Thoracic aorta (tissue), 2 donors: ENCODE measurements around the gene BACH1. TPM values are rescaled to one million over a fixed set of nuclear protein-coding genes. Genes with fewer than 3 reads are reported as not detected.

ENCODE experiments used
- ATAC-seq: fragments of 150-250 bp; one replicate; pipeline ENCODE4 v1.8.0; 2017; ENCODE audit warnings: low read depth; ENCODE audit not compliant: insufficient number of reproducible peaks, low FRiP score
- DNase-seq: peaks from one replicate; pipeline ENCODE4 v3.0.0-alpha.2; 2020; ENCODE audit warnings: low spot score
- H3K27ac ChIP-seq, 2 donors: fragments of 200-600 bp; sonication (generic); 1 replicate in 1 of 2; 2 replicates in 1 of 2; pipeline ENCODE4 v1.5.1; 2016; ENCODE audit warnings: mild to moderate bottlenecking in 2 of 2, moderate library complexity in 2 of 2
- H3K27me3 ChIP-seq: fragments of 200-600 bp; sonication (generic); replicated peaks from 2 replicates; pipeline ENCODE4 v1.6.0; 2016; ENCODE audit warnings: mild to moderate bottlenecking; ENCODE audit not compliant: insufficient read depth
- H3K36me3 ChIP-seq: fragments of 200-600 bp; sonication (generic); one replicate; pipeline ENCODE4 v1.5.1; 2016
- H3K4me1 ChIP-seq, 2 donors: fragments of 200-600 bp; sonication (generic); 1 replicate in 1 of 2; 2 replicates in 1 of 2; pipeline versions ENCODE4 v1.5.1 to v1.6.0; 2016; ENCODE audit warnings: low read depth in 2 of 2, mild to moderate bottlenecking in 1 of 2; ENCODE audit not compliant: control insufficient read depth in 1 of 2
- H3K4me3 ChIP-seq: fragments of 200-600 bp; sonication (generic); 2 replicates; pipeline ENCODE4 v1.5.1; 2016; ENCODE audit warnings: mild to moderate bottlenecking
- H3K9me3 ChIP-seq: fragments of 200-600 bp; sonication (generic); 2 replicates; pipeline ENCODE4 v1.5.1; 2016
- total RNA-seq, 2 donors: library from RNA; depleted of rRNA; stranded (reverse); fragments of >200 nt; gene quantifications; one replicate each; pipeline versions ENCODE4 v1.1.0 to v1.2.3, GENCODE V29; 2016
- TF ChIP-seq, protein P1 (sequence below): fragments of 200-600 bp; sonication (generic); IDR thresholded peaks from one replicate; pipeline ENCODE4 v1.5.1; 2019; ENCODE audit warnings: antibody characterized with exemption

The BACH1 gene
- total RNA-seq, 2 donors from 2014 or later, result 47.0 to 93.0 TPM

DNA sequence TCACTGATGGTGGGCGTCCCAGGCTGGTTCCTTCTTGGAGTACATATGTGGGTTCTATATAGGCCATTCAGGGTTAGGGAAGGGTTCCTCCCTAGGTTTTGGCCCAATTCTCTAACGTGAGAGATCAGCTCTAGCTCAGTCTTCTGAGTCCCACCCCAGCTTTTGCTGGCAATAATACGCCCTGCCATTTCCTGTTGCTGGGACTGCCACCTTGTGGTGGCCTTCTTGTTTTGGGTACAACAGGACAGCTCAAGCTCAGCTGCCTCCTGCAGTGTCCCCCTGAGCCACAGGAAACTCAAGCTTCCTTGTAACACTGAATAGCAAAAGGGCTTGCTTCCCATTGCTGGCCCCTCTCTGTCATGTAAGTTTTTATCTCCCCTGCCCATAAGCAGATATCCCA is 77.8 kb downstream of the BACH1 start:
- DNase-seq, result no peak
- ATAC-seq, result no peak

DNA sequence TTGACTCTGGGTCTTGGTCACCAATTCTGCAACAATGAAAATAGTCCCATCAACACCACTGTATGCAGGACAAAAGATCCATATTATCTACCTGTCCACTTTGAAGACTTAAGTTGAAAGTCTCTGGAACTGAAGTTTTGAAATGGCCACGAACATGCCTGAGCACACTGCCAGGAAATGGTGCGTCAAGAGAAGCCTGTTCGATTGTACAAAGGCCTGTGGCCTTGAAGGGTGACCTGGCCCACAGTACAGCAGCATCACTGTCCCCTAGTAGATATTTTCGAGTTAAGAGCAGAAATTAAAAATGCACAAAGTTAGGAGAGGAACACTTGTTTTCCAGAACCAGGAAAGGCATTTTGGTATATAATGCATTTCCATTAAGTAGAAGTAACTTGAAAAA is 78.5 kb downstream of the BACH1 start:
- DNase-seq, result no peak

More for the DNA sequence above, 77.8 kb downstream of the BACH1 start:
- H3K27ac ChIP-seq, result no peak overlapping the region
- H3K27me3 ChIP-seq, result no peaks in the 10 kb centered on the region
- H3K4me1 ChIP-seq, result no peaks in the 10 kb centered on the region
- TF ChIP-seq, protein P1, sequence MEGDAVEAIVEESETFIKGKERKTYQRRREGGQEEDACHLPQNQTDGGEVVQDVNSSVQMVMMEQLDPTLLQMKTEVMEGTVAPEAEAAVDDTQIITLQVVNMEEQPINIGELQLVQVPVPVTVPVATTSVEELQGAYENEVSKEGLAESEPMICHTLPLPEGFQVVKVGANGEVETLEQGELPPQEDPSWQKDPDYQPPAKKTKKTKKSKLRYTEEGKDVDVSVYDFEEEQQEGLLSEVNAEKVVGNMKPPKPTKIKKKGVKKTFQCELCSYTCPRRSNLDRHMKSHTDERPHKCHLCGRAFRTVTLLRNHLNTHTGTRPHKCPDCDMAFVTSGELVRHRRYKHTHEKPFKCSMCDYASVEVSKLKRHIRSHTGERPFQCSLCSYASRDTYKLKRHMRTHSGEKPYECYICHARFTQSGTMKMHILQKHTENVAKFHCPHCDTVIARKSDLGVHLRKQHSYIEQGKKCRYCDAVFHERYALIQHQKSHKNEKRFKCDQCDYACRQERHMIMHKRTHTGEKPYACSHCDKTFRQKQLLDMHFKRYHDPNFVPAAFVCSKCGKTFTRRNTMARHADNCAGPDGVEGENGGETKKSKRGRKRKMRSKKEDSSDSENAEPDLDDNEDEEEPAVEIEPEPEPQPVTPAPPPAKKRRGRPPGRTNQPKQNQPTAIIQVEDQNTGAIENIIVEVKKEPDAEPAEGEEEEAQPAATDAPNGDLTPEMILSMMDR, result no peak
- H3K36me3 ChIP-seq, result no peaks in the 10 kb centered on the region
- H3K9me3 ChIP-seq, result no peaks in the 10 kb centered on the region
- H3K4me3 ChIP-seq, result no peak overlapping the region

DNA sequence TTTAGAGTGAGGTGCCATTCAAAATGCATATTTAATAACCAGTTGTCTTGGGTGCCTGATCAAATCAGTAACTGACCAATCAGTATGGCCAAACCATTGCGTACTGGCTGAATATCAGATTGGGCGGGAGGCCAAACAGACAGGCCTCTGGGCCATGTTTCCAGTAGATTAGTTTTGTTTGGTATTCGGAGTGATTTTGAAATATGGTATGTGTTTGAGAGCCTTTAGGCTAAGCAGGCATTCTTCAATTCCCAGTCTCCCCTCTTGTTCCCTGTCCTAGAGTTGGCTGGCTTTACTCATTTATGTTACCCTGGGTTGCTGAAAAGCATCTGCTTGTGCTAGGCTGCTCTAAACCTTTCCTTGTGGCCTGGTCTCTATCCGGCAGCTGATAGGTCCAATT is 80.1 kb downstream of the BACH1 start:
- ATAC-seq, result no peak
- TF ChIP-seq, protein P1, result no peak
- H3K36me3 ChIP-seq, result no peaks in the 10 kb centered on the region

More for the DNA sequence above, 78.5 kb downstream of the BACH1 start:
- TF ChIP-seq, protein P1, result no peak
- H3K9me3 ChIP-seq, result no peaks in the 10 kb centered on the region
- no peaks in the 10 kb centered on the region for H3K27me3 ChIP-seq
- H3K27ac ChIP-seq, result no peak overlapping the region
- no peaks in the 10 kb centered on the region for H3K4me1 ChIP-seq
- H3K36me3 ChIP-seq, result no peaks in the 10 kb centered on the region
- H3K4me3 ChIP-seq, result no peak overlapping the region
- no peak for ATAC-seq

DNA sequence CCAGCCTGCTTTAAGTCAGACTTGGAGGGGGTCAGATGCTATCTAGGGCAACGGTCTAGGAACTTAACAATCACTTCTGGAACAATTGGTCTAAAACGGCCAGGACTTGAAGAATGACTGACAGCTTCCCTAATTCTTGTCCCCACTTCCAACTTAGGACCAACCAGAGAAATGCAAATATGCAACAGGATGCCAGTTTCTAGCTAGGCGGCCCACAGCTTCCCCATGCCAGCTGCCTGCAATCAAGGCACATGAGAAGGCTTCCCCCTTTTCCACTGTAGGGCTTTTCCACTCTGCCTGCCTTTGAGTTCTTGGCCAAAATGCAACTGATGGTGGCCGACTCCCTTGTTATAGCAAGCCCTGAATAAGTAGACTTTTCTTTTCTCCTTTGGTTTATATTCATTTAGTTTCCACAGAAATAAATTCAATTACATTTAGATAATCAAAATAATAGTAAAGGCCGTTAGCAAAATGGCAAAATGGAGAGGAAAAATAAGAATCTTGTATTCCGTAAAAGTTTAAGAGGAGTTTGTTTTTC is 80.9 kb downstream of the BACH1 start:
- ATAC-seq (no peak), DNase-seq (no peak)
- Histone ChIP-seq H3K4me1 (no peaks in the 10 kb centered on the region), H3K27me3 (no peaks in the 10 kb centered on the region), H3K27ac (no peak overlapping the region), H3K36me3 (no peaks in the 10 kb centered on the region), H3K9me3 (no peaks in the 10 kb centered on the region), H3K4me3 (no peak overlapping the region)
- TF ChIP-seq, protein P1, result no peak

More for the DNA sequence above, 80.1 kb downstream of the BACH1 start:
- Histone ChIP-seq H3K27me3 (no peaks in the 10 kb centered on the region), H3K27ac (no peak overlapping the region), H3K4me3 (no peak overlapping the region), H3K9me3 (no peaks in the 10 kb centered on the region), H3K4me1 (no peaks in the 10 kb centered on the region)
- DNase-seq, result no peak

DNA sequence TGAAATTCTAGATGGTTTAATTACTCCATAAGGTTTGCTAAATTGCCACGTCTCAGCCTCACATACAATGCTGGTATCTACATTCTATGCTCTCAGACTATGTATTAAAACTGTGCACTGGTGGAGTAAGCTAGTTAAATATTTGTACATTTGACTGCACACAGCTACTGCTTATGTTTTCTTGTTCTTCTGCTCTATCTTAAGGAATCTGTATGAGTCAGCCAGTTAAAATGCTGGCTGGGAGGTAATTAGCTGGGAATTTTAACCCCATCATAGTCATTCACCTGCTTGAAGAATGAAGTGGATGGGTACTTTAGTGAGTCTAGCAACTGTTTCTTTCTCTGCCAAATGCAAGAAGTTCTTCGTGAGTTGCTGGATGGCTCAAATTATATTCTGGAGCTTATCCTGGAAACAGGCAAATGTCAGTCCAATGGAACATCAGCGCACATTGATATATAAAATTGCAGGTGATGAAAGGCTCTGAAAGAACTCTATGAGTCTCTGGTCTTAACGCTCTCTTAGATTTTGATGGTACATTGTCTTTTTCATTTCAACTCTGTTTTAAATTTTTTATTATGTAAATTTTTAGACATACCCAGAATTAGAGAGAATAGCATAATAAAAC is 83.4 kb downstream of the BACH1 start:
- TF ChIP-seq, protein P1, result no peak
- ATAC-seq, result no peak

More for the DNA sequence above, 83.4 kb downstream of the BACH1 start:
- H3K4me1 ChIP-seq, result no peaks in the 10 kb centered on the region
- H3K36me3 ChIP-seq, result no peaks in the 10 kb centered on the region
- H3K27ac ChIP-seq, result no peak overlapping the region
- H3K27me3 ChIP-seq, result no peaks in the 10 kb centered on the region
- H3K4me3 ChIP-seq, result no peak overlapping the region
- H3K9me3 ChIP-seq, result no peaks in the 10 kb centered on the region
- DNase-seq, result no peak
